OCI-LY3 (cell line): ENCODE results near the gene PPP2R5C.

Experiments used
- CTCF ChIP-seq: fragments of 200-600, 300-600 bp; sonication (generic); IDR thresholded peaks from 2 replicates; pipeline ENCODE4 v1.5.1; 2014; ENCODE audit warnings: antibody characterized with exemption, low read length, low read depth
- EZH2phosphoT487 ChIP-seq: fragments of 200-600 bp; shearing (Covaris generic); IDR thresholded peaks from 2 replicates; pipeline ENCODE4 v1.6.1; 2018; ENCODE audit warnings: antibody characterized with exemption, mixed run types, low read depth

- no peak for TF ChIP-seq EZH2phosphoT487
- TF ChIP-seq CTCF: no peak
Measured at GRCh38 chr14:101966742-101967141, 205.2 kb downstream of the PPP2R5C start.
